Measurements from ENCODE around the gene MYL12A. TPM values are rescaled to one million over a fixed set of nuclear protein-coding genes. Genes with fewer than 3 reads are reported as not detected.

Gene MYL12A
- total RNA-seq, 2 donors from 2014 or later, result 919 to 945 TPM

- no peak for ATAC-seq
- no peak for DNase-seq
- intact Hi-C loops (cut with DNase I), result loop anchor here (5.0 to 10.0 kb wide), 6 partner anchors 62 to 317 kb away; no protein-coding TSS in a partner anchor
These were observed 1.2 kb downstream of the MYL12A start for GRCh38 chr18:3248658-3249359.

- no peak for DNase-seq
- no peak for ATAC-seq
- intact Hi-C loops (cut with DNase I), result no loop called here
These were observed 2.9 kb downstream of the MYL12A start for GRCh38 chr18:3250237-3251107.

DNA sequence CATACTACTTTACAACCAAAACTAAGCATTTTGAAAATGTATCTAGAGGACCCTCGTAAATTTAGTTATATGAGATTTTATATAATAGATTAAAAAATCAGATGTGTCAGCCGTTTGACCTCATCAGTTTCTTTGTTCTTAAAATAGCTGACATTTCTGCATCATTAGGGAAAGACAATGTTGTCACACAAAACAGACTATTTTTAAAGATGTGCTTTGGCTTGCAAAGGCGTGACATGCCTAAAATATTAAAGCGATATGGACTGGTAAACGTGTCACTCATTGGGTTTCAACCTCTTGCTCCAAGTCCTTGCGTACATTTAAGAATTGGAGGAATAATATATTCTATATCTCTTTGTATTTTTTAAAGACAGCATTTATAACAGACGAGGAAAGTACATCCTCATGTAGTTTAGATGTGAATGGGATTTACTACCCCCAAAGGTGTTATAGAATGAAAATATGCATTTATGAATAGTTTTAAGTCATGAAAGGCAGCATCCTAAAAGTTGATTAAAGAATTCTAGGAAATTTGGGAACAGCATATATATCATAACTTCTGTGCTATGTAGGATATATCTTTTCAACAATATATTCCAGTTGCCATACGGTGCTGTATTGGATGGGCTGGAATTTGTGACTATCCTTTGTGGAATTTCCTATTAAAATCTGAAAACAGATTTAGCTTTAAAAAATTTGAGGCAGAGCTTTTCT, 3.8 kb downstream of the MYL12A start:
- DNase-seq, result no peak
- intact Hi-C loops (cut with DNase I), result no loop called here
- no peak for ATAC-seq

GRCh38 chr18:3251963-3252277, 4.3 kb downstream of the MYL12A start:
- intact Hi-C loops (cut with DNase I), result no loop called here
- ATAC-seq (no peak), DNase-seq (no peak)

GRCh38 chr18:3252843-3253242, 5.2 kb downstream of the MYL12A start:
- DNase-seq, result no peak
- intact Hi-C loops (cut with DNase I), result no loop called here
- no peak for ATAC-seq

- no peak for DNase-seq
- ATAC-seq, result no peak
- intact Hi-C loops (cut with DNase I), result no loop called here
These were observed 7.1 kb downstream of the MYL12A start for GRCh38 chr18:3254725-3255124.

DNA sequence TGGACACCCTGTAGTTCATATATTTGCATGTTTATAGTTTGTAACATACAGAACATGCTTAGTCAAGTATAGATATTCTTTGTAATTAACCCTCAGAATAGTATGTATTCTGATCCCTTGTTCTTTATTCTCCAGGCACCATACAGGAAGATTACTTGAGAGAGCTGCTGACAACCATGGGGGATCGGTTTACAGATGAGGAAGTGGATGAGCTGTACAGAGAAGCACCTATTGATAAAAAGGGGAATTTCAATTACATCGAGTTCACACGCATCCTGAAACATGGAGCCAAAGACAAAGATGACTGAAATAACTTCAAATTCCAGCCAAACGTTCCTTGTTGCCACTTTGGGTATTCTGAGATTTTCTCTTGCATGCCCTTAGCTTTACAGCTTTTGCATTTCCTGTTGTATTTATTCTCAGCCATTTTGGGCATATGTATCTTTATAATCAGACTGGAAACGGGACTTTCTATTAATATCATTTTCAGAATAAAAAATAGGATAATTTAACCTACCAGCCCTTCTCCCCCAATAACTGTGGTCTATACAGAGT, 8.1 kb downstream of the MYL12A start:
- intact Hi-C loops (cut with DNase I), result no loop called here
- no peak for ATAC-seq

DNA sequence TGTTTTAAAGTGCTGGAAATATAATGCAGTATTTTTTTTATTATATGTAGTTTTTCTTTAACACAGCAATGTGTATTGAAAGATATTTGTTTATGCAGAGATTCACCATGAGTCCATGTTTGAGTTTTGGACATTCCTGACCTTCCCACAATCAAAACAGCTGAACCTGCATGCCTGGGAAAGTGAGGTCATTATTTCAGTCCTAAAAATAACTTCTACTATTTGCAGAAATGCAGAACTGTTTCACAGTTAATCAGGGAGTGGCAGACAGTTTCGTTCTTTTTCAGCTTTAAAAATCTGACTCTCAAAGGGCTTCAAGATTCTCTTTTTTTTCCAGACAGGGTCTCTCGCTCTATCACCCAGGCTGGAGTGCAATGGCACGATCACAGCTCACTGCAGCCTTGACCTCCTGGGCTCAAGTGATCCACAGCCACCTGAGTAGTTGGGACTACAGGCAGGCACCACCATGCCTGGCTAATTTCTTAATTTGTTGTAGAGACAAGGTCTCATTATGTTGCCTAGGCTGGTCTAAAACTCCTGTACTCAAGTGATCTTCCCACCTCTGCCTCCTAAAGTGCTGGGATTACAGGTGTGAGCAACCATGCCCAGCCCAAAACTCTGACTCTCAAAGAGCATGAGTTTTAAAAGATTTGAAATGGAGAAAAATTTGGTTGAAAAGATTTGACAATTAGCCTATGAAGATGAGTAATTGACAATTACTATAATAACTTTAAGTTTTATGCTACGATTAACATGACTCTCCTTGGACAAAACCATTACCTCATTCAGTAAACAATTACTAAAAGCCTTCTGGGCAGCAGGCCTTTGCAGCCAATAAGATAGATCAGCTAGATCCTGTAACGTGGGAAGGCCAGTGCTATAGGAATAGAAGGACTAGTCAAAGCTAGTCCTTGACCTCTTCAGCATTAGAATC, 9.4 kb downstream of the MYL12A start:
- intact Hi-C loops (cut with DNase I), result no loop called here
- ATAC-seq, result peak; percentile 4 to 31
- no peak for DNase-seq

More for the DNA sequence above, 8.1 kb downstream of the MYL12A start:
- DNase-seq, result no peak

- DNase-seq, result no peak
- no peak for ATAC-seq
- intact Hi-C loops (cut with DNase I), result no loop called here
These were observed 10.1 kb downstream of the MYL12A start for GRCh38 chr18:3257627-3258120.

- intact Hi-C loops (cut with DNase I), result no loop called here
- no peak for ATAC-seq
- no peak for DNase-seq
These were observed 13.4 kb downstream of the MYL12A start for GRCh38 chr18:3260995-3261372.

DNA sequence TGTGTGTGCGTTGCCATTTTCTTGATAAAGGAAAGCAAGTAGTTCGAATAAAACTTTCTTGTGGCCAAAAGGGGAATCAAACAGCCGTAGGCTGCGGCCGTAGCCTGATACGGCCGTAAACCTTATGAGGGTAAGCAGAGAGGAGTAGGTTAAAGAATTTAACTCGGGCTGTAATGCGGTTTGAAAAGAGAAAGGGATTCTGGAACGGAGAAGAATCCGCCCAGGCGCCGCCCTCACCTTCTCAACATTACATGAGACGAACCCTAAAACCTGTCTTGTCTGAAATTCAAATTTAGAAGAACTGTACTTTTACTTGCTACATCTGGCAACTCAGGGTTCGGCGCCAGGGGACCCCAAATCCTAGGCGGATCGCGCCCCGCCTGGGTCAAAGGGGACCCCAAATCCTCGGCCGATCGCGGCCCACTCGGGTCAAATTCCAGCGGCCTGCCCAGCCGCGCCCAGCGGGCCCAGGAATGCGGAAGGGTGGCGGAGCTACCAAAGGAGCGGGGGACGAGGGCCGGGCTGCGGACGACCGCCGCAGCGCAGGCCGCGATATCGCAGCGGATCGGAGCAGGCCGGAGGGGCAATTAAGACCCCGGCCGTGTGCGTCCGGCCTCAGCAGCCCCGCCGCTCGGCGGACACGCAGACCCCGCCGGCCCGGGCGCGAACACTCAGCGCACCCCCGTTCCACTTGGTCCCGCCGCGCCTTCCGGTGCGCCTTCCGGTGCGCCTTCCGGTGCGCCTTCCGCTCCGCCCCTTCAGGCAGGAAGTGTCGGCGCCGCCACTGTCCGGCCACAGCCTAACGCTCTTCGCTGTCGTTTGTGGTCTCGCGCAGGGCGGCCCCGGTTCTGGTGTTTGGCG, 14.0 kb downstream of the MYL12A start, which contains the start of gene MYL12B:
MYL12B (plus strand) TSS at position 761 of the 861 bp plus-strand sequence. CDS start 10,766 bp downstream, outside the sequence.
- ATAC-seq (peak; percentile 93 to 94), DNase-seq (peak; percentile 88)
- intact Hi-C loops (cut with DNase I), result no loop called here

- ATAC-seq, result peak; percentile 39 to 59
- intact Hi-C loops (cut with DNase I), result no loop called here
- no peak for DNase-seq
These were observed 14.9 kb downstream of the MYL12A start for GRCh38 chr18:3262234-3263131.

DNA sequence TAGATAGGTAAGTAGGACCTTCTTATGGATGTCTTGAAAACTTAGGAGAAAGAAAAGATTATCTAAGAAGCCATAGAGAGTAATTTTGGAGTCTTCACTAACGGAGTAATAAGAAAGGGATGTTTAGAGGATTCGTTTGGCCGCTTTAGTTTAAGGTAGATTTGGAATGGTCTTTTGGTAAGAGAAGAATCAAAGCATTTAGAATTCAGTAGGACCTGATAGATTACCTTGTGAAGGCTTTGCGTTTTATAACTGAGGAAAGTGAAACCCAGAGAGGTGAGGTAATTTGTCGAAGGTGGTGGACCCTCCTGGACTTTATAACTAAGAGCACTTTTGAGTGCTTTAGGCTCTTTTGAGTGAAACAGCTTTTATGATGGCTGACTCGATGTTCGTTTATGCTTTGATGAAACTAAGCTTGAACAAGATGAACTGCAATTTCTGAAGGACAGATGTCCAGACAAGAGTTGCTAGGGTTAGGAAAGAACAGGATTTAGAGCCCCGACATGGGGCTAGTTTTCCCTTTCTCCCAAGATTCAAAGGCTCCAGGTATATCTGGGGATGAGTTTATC, 15.6 kb downstream of the MYL12A start:
- DNase-seq, result no peak
- intact Hi-C loops (cut with DNase I), result no loop called here

GRCh38 chr18:3264362-3264761, 16.8 kb downstream of the MYL12A start:
- intact Hi-C loops (cut with DNase I), result no loop called here
- ATAC-seq, result no peak
- DNase-seq, result no peak

More for the DNA sequence above, 15.6 kb downstream of the MYL12A start:
- ATAC-seq, result no peak

DNA sequence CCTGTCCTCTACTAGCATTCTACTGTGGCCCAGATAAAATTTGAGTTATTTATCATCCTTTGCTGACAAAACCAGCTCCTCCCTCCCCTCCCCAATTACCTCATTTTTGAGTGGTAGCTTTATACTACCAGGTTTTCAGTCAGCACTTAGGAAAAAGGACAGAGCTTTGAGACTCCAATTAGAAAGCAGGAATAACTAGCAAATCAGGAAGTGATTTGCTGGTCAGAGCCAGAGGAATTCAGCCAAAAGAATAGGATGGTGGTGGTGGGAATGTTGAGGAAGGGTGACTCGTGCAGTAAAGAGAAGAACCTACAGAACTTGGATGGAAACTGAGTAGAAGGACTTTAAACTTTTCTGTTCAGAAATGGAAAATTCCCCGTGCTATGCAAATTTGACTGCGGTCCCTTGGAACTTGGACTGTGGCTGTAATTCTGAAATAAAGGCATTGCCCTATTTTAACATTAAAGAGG, 18.0 kb downstream of the MYL12A start:
- no peak for DNase-seq
- intact Hi-C loops (cut with DNase I), result no loop called here
- no peak for ATAC-seq

- ATAC-seq (no peak), DNase-seq (no peak)
- intact Hi-C loops (cut with DNase I), result no loop called here
These were observed 18.5 kb downstream of the MYL12A start for GRCh38 chr18:3266062-3266608.
